IMR-90 (cell line): ENCODE data around the gene RAB8A. TPM values are rescaled to one million over a fixed set of nuclear protein-coding genes. Genes with fewer than 3 reads are reported as not detected.

Source experiments
- ATAC-seq: fragments of 200-7000 bp; cut with Tn5 transposase; 2 replicates; pipeline ENCODE4 v1.9.1; 2020; ENCODE audit warnings: low read depth, mild to moderate bottlenecking, moderate library complexity
- BruUV-seq: library from RNA; stranded (reverse); fragments of 400-500 nt; replicated peaks from 2 replicates; lab custom pipeline; 2021; lab: Mats Ljungman, UMichigan
- CTCF ChIA-PET: fragments of 300-600 bp; formaldehyde crosslinking; extraction: SDS; loops from one replicate; lab custom pipeline; 2021; ENCODE audit warnings: antibody characterized with exemption; lab: Yijun Ruan, JAX
- POLR2A ChIA-PET: fragments of 300-600 bp; sonication (Branson Sonifier 250); formaldehyde crosslinking; loops from one replicate; lab custom pipeline; 2022; ENCODE audit warnings: antibody characterized with exemption; ENCODE audit not compliant: unreplicated experiment; lab: Charles Lee
- DNase-seq: peaks from one replicate; pipeline ENCODE4 v3.0.0; 2013
- H2AFZ ChIP-seq: replicated peaks from 2 replicates; pipeline ENCODE3; 2013; ENCODE audit warnings: low read length, mild to moderate bottlenecking; ENCODE audit not compliant: poor library complexity
- H2AK5ac ChIP-seq: 2 replicates; pipeline ENCODE4 v1.6.1; 2013; ENCODE audit warnings: low read depth, low read length, inconsistent platforms
- H2AK9ac ChIP-seq: replicated peaks from 2 replicates; pipeline ENCODE3; 2013; ENCODE audit warnings: mild to moderate bottlenecking, low read depth, low read length, moderate library complexity; ENCODE audit not compliant: poor library complexity
- H2BK120ac ChIP-seq: 2 replicates; pipeline ENCODE4 v1.6.1; 2013; ENCODE audit warnings: low read depth, low read length, inconsistent platforms
- H2BK15ac ChIP-seq: 3 replicates; pipeline ENCODE4 v1.6.1; 2013; ENCODE audit warnings: low read depth, low read length, inconsistent platforms
- H2BK20ac ChIP-seq: 2 replicates; pipeline ENCODE4 v1.6.1; 2013; ENCODE audit warnings: low read depth, mild to moderate bottlenecking, inconsistent platforms, low read length, moderate library complexity
- H2BK5ac ChIP-seq: 2 replicates; pipeline ENCODE4 v1.6.1; 2013; ENCODE audit warnings: mild to moderate bottlenecking, low read depth, low read length, inconsistent platforms; ENCODE audit not compliant: poor library complexity, severe bottlenecking
- H3K14ac ChIP-seq: replicated peaks from 2 replicates; pipeline ENCODE4 v1.6.1; 2013; ENCODE audit warnings: low read depth, low read length, inconsistent platforms
- H3K18ac ChIP-seq: 2 replicates; pipeline ENCODE4 v1.6.1; 2013; ENCODE audit warnings: low read depth, low read length, control low read depth
- H3K23ac ChIP-seq: 2 replicates; pipeline ENCODE4 v1.6.1; 2013; ENCODE audit warnings: low read depth, low read length, inconsistent platforms
- H3K27ac ChIP-seq: 2 replicates; pipeline ENCODE4 v1.5.1; 2013; ENCODE audit warnings: mild to moderate bottlenecking, control low read depth, low read length; ENCODE audit not compliant: insufficient read depth
- H3K27me3 ChIP-seq: 2 replicates; pipeline ENCODE4 v1.6.1; 2013; ENCODE audit warnings: low read length; ENCODE audit not compliant: control insufficient read depth, insufficient read depth
- H3K36me3 ChIP-seq: 2 replicates; pipeline ENCODE4 v1.6.1; 2013; ENCODE audit warnings: low read length, mixed read lengths; ENCODE audit not compliant: control insufficient read depth, insufficient read depth
- H3K4ac ChIP-seq: 2 replicates; pipeline ENCODE4 v1.6.1; 2013; ENCODE audit warnings: low read depth, low read length, inconsistent platforms
- H3K4me1 ChIP-seq: 2 replicates; pipeline ENCODE4 v1.6.1; 2013; ENCODE audit warnings: low read length, mixed read lengths; ENCODE audit not compliant: control insufficient read depth, insufficient read depth
- H3K4me2 ChIP-seq: 2 replicates; pipeline ENCODE4 v1.6.1; 2013; ENCODE audit warnings: low read depth, mild to moderate bottlenecking, control low read depth, low read length, moderate library complexity
- H3K4me3 ChIP-seq: 2 replicates; pipeline ENCODE4 v1.5.1; 2013; ENCODE audit warnings: low read depth, mild to moderate bottlenecking, control low read depth, low read length, moderate library complexity; ENCODE audit not compliant: insufficient read depth
- H3K56ac ChIP-seq: 2 replicates; pipeline ENCODE4 v1.6.1; 2013; ENCODE audit warnings: low read length, inconsistent platforms; ENCODE audit not compliant: insufficient read depth; ENCODE audit errors: extremely low read depth
- H3K79me1 ChIP-seq, 2 experiments: 2 replicates each; pipeline ENCODE4 v1.6.1; 2013; ENCODE audit warnings: low read length in 2 of 2, inconsistent platforms in 1 of 2, low read depth in 1 of 2
- H3K9ac ChIP-seq: 2 replicates; pipeline ENCODE4 v1.6.1; 2013; ENCODE audit warnings: low read depth, low read length, control low read depth
- H3K9me1 ChIP-seq: 2 replicates; pipeline ENCODE4 v1.6.1; 2013; ENCODE audit warnings: low read length, inconsistent platforms; ENCODE audit not compliant: insufficient read depth
- H3K9me3 ChIP-seq: 2 replicates; pipeline ENCODE4 v1.6.1; 2013; ENCODE audit warnings: low read length; ENCODE audit not compliant: control insufficient read depth, insufficient read depth
- H4K20me1 ChIP-seq: 2 replicates; pipeline ENCODE4 v1.6.1; 2013; ENCODE audit warnings: low read length, inconsistent platforms; ENCODE audit not compliant: insufficient read depth
- H4K5ac ChIP-seq: 2 replicates; pipeline ENCODE4 v1.6.1; 2013; ENCODE audit warnings: mild to moderate bottlenecking, low read depth, low read length, control low read depth
- H4K8ac ChIP-seq, 2 experiments: 2 replicates each; pipeline ENCODE4 v1.6.1; 2013; ENCODE audit warnings: low read depth in 2 of 2, low read length in 2 of 2, control low read depth in 1 of 2, inconsistent platforms in 1 of 2
- H4K91ac ChIP-seq: 2 replicates; pipeline ENCODE4 v1.6.1; 2013; ENCODE audit warnings: low read depth, low read length, inconsistent platforms; ENCODE audit not compliant: insufficient read depth
- BHLHE40 ChIP-seq: fragments of 150-350 bp; IDR thresholded peaks from 2 replicates; pipeline ENCODE4 v1.6.1; 2016; ENCODE audit warnings: mild to moderate bottlenecking, low read depth, low read length
- CTCF ChIP-seq: conservative IDR thresholded peaks from 2 replicates; pipeline ENCODE4 v1.5.1; 2012; ENCODE audit warnings: mild to moderate bottlenecking, low read depth, low read length, improper control_type of control experiment
- FOS ChIP-seq: fragments of 150-350 bp; IDR thresholded peaks from 2 replicates; pipeline ENCODE4 v1.6.1; 2016; ENCODE audit warnings: low read depth, low read length
- MAFK ChIP-seq: IDR thresholded peaks from 2 replicates; pipeline ENCODE4 v1.6.1; 2012; ENCODE audit warnings: low read depth, low read length, improper control_type of control experiment
- MAZ ChIP-seq: IDR thresholded peaks from 2 replicates; pipeline ENCODE4 v1.6.1; 2012; ENCODE audit warnings: low read depth, mild to moderate bottlenecking, low read length, improper control_type of control experiment, moderate library complexity, borderline replicate concordance
- MXI1 ChIP-seq: IDR thresholded peaks from 2 replicates; pipeline ENCODE4 v1.6.1; 2012; ENCODE audit warnings: low read depth, mild to moderate bottlenecking, low read length, moderate library complexity, borderline replicate concordance
- NFE2L2 ChIP-seq: fragments of 150-350 bp; IDR thresholded peaks from 2 replicates; pipeline ENCODE4 v1.6.1; 2016; ENCODE audit warnings: low read depth, mild to moderate bottlenecking, low read length
- POLR2A ChIP-seq: IDR thresholded peaks from 2 replicates; pipeline ENCODE4 v1.6.1; 2012; ENCODE audit warnings: mild to moderate bottlenecking, low read depth, low read length
- RAD21 ChIP-seq: IDR thresholded peaks from 2 replicates; pipeline ENCODE4 v1.6.1; 2012; ENCODE audit warnings: low read length, improper control_type of control experiment
- SMC3 ChIP-seq: fragments of 150-350 bp; IDR thresholded peaks from 2 replicates; pipeline ENCODE4 v1.6.1; 2016; ENCODE audit warnings: low read depth, mild to moderate bottlenecking, antibody characterized with exemption, low read length, moderate library complexity
- USF2 ChIP-seq: fragments of 150-350 bp; IDR thresholded peaks from 2 replicates; pipeline ENCODE4 v1.6.1; 2017; ENCODE audit warnings: mild to moderate bottlenecking, antibody characterized with exemption, low read length, low read depth
- WGBS, 2 experiments: methylation state at CpG; one replicate each; pipeline versions ENCODE4 v1.1.5 to v1.1.7; 2013; ENCODE audit warnings: missing lambda C conversion rate in 2 of 2; ENCODE audit not compliant: insufficient read length in 1 of 2; ENCODE audit errors: extremely low coverage in 2 of 2; 5-methylcytosine and 5-hydroxymethylcytosine counted together
- dilution Hi-C: fragments of 300-500 bp; cut with HindIII; formaldehyde crosslinking; loops from one replicate; pipeline ENCODE4 v1.14.3; 2018; ENCODE audit warnings: low sequenced_read_pairs; ENCODE audit not compliant: unreplicated experiment
- in situ Hi-C: fragments of 300-500 bp; cut with MboI; formaldehyde crosslinking; loops from 3 replicates; pipeline ENCODE4 v1.14.3; 2019; ENCODE audit warnings: low sequenced_read_pairs, inconsistent platforms, mixed read lengths
- intact Hi-C: fragments of 100-400 bp; cut with micrococcal nuclease; formaldehyde crosslinking; loops from 2 replicates; pipeline ENCODE4 v1.10.0; 2022
- polyA plus RNA-seq, 3 experiments: library from polyadenylated mRNA; depleted of rRNA; stranded (reverse); fragments of >200 nt; gene quantifications; 2 replicates each; pipeline ENCODE4 v1.2.3, GENCODE V29; 2012; ENCODE audit warnings: low replicate concordance in 1 of 3
- total RNA-seq: library from RNA; depleted of rRNA; stranded (reverse); fragments of >200 nt; gene quantifications from 2 replicates; pipeline ENCODE4 v1.2.3, GENCODE V29; 2012

The RAB8A gene
- total and polyA plus RNA-seq, 2 of the 4 experiments (the other 2 are of a cell fraction), result 64.5 to 135 TPM

GRCh38 chr19:16076154-16076957, 35.3 kb upstream of the RAB8A start, which contains the start of gene TPM4:
Gene TPM4 (plus strand): TSS chr19:16076495. CDS start chr19:16076566, 71 bp downstream.
- Histone ChIP-seq H4K5ac (peak within 1 kb of the TSS; percentile 99), H2BK15ac (peak within 1 kb of the TSS; percentile 41; the same call in 1 of the 3 replicates), H3K27me3 (no peaks in the 10 kb centered on the region), H3K36me3 (peaks cover 29% of the 10 kb centered on the region), H3K9me3 (no peaks in the 10 kb centered on the region), H2BK120ac (peak within 1 kb of the TSS; percentile 88), H3K9ac (peak within 1 kb of the TSS; percentile 99), H2BK20ac (peak within 1 kb of the TSS; percentile 44; the same call in 1 of the 2 replicates), H4K8ac (peak within 1 kb of the TSS; percentile 95 to 97), H3K4me2 (peak within 1 kb of the TSS; percentile 93), H3K9me1 (peaks cover 10% of the 10 kb centered on the region), H2BK5ac (peak within 1 kb of the TSS; percentile 98), H3K4me3 (peak within 1 kb of the TSS; percentile 97), H3K27ac (peak within 1 kb of the TSS; percentile 98), H3K18ac (peak within 1 kb of the TSS; percentile 100), H3K4ac (peak within 1 kb of the TSS; percentile 97), H3K14ac (peak within 1 kb of the TSS; percentile 99), H3K23ac (peak within 1 kb of the TSS; percentile 99), H2AK9ac (peak within 1 kb of the TSS; percentile 98), H2AK5ac (peak within 1 kb of the TSS; percentile 99), H4K91ac (peak within 1 kb of the TSS; percentile 97), H4K20me1 (peaks cover 25% of the 10 kb centered on the region), H2AFZ (peak within 1 kb of the TSS; percentile 85), H3K79me1 (peaks cover 12 to 51% of the 10 kb centered on the region in 2 experiments), H3K56ac (peak within 1 kb of the TSS; percentile 100), H3K4me1 (peaks cover 16% of the 10 kb centered on the region)
- ATAC-seq, result peak; percentile 80
- POLR2A ChIA-PET, result interaction anchor here (0.6 to 1.6 kb wide), 8 partner anchors 8 to 345 kb away, joined by 3 to 9 read pairs (median 4); partner anchors contain the start of gene FAM32A
- in situ Hi-C loops, result no loop called here
- WGBS, 2 experiments, result 1% methylated on average over 33 of the region's 101 CpGs; no CpG with 5 or more reads in 1 of the 2 experiments
- peak; percentile 96 for DNase-seq
- CTCF ChIA-PET, result no interaction called here
- no TSS peak for BruUV-seq
- intact Hi-C loops, result loop anchor here (5.0 kb wide), 2 partner anchors 34 to 121 kb away; partner anchors contain the start of gene AP1M1
- TF ChIP-seq CTCF (no peak), NFE2L2 (no peak), BHLHE40 (0 out of 2 replicates have a peak, but pooled peaks have one; percentile 20), MAFK (peak; percentile 7; the same call in 1 of the 2 replicates), USF2 (no peak), FOS (no peak), SMC3 (no peak), MXI1 (0 out of 2 replicates have a peak, but pooled peaks have one; percentile 12), MAZ (peak; percentile 87; the same call in 1 of the 2 replicates), POLR2A (peak; percentile 98), RAD21 (0 out of 2 replicates have a peak, but pooled peaks have one; percentile 12)
- dilution Hi-C loops, result no loop called here
